T-helper 17 cell (primary cell): ENCODE measurements around the gene PLCXD3. TPM values are rescaled to one million over a fixed set of nuclear protein-coding genes. Genes with fewer than 3 reads are reported as not detected.
"Not testable (repeated sequence)": the region's sequence is repeated elsewhere in the genome, so short reads cannot be mapped to it uniquely, and the experiment has no call there.

ENCODE experiments used
- ATAC-seq: fragments of 150-1000 bp; cut with Tn5 transposase; 2 replicates; pipeline ENCODE4 v1.10.0; 2021; ENCODE audit warnings: mild to moderate bottlenecking, moderate library complexity
- DNase-seq, 3 donors: peaks; one replicate each; pipeline versions ENCODE4 v3.0.0 to v3.0.0-alpha.2; 2020 to 2021
- H3K9me3 ChIP-seq: one replicate; pipeline ENCODE4 v1.7.0; 2013; ENCODE audit warnings: low read length, mild to moderate bottlenecking; ENCODE audit not compliant: control insufficient read depth, poor library complexity, severe bottlenecking
- H3K27ac Mint-ChIP-seq: one replicate; pipeline ENCODE4 v1.8.0; 2022; ENCODE audit warnings: mild to moderate bottlenecking, moderate library complexity, mixed read lengths
- H3K27me3 Mint-ChIP-seq: one replicate; pipeline ENCODE4 v1.8.0; 2022; ENCODE audit warnings: mixed read lengths
- H3K36me3 Mint-ChIP-seq: one replicate; pipeline ENCODE4 v1.8.0; 2022; ENCODE audit warnings: low read depth, mixed read lengths
- H3K4me1 Mint-ChIP-seq: one replicate; pipeline ENCODE4 v1.8.0; 2022; ENCODE audit warnings: mild to moderate bottlenecking, mixed read lengths
- H3K4me3 Mint-ChIP-seq: one replicate; pipeline ENCODE4 v1.8.0; 2022; ENCODE audit warnings: mild to moderate bottlenecking, moderate library complexity, mixed read lengths
- total RNA-seq, 4 donors: library from RNA in 2 of 4; stranded (reverse) in 2 of 4; gene quantifications; one replicate each; pipeline ENCODE4 v1.2.3 and lab custom pipeline; 2022 to 2026

Gene PLCXD3
- total RNA-seq, 2 donors from 2014 or later = not detected

DNA sequence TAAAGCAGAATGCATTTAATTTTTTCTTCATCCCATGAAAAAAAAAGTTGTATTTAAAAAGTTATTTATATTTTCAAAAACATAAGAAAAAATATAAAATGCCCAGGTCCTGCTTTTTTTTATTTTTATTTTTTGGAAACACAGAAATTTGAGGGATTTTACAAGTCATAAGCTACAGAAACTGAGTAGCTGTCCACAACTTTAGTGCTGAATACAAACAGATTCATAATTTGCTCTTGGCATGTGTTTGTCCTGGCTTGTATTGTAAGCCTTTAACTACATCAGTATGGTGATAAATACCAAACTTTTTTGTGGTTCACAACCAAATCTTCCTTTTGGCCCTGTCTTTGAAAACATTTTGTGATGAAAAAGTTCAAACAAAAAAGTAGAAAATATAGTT, 7.5 kb upstream of the PLCXD3 start:
- no peak overlapping the region for H3K27ac Mint-ChIP-seq
- DNase-seq (no peak), ATAC-seq (no peak)
- no peaks in the 10 kb centered on the region for H3K9me3 ChIP-seq
- H3K27me3 Mint-ChIP-seq = no peaks in the 10 kb centered on the region
- H3K36me3 Mint-ChIP-seq = no peaks in the 10 kb centered on the region
- H3K4me1 Mint-ChIP-seq = no peaks in the 10 kb centered on the region
- H3K4me3 Mint-ChIP-seq = no peak overlapping the region

DNA sequence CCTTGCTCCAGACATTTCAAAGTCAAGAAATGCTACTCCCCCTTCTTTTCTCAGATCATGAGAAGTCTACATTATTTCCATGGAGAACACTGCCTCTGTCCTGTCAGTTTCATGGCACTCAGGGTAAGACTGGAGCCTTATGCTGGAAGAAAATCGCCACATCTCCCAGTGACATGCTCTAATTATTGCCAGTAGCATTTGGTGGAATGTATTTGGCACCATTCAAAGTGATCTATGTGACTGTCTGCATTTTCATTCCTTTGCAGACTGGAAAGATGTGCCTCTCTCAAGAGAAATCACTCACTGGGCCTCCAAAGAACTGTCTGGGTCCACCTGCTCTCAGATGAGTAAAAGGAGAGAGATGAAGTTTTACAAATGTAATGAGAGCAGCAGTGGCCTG, 840 bp upstream of the PLCXD3 start:
- no peaks in the 10 kb centered on the region for H3K36me3 Mint-ChIP-seq
- H3K4me3 Mint-ChIP-seq = no peak overlapping the region
- H3K9me3 ChIP-seq = no peaks in the 10 kb centered on the region
- ATAC-seq (no peak), DNase-seq (no peak)
- H3K27ac Mint-ChIP-seq = no peak overlapping the region
- H3K4me1 Mint-ChIP-seq = no peaks in the 10 kb centered on the region
- H3K27me3 Mint-ChIP-seq = peaks cover 32% of the 10 kb centered on the region

DNA sequence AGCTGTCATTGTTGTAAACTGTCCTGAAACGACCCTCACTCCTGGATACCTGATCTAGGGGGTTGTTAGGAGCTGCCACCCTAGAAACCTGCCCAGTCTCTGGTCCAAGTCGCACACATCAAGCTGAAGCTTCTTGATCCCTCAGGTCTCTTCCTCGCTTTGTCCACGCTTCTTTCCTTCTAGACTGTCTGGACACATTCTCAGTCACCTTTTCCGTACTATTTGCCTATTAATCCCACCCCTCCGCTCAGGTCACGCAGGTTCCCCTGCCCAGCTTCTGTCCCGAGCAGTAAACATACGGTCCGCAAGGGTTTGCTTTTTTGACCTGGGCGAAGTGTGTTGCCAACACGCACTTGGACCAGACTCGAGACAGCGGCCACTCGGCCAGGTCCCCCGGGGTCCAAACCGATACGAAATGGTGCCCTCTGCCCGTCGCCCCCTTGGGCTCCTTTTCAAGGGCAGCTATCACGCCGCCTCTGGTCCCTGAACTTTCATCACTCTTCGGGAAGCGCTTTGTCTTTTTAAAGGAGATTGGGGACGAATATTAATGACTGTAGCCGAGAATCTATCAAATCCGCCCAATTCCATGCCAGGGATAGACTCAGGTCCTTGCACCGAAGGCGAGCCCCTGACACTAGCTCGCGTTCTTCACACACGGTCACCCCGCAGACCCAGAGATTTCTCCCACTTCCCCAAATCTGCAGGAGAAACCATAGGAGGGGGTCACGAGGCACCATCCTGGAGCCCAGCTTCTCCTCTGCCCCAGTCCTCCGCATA, 814 bp downstream of the PLCXD3 start:
- no peak for DNase-seq
- Mint-ChIP-seq H3K4me3 (no peak overlapping the region), H3K36me3 (no peaks in the 10 kb centered on the region), H3K4me1 (no peaks in the 10 kb centered on the region), H3K27ac (no peak overlapping the region), H3K27me3 (peaks cover 32% of the 10 kb centered on the region)
- no peaks in the 10 kb centered on the region for H3K9me3 ChIP-seq
- ATAC-seq = no peak

DNA sequence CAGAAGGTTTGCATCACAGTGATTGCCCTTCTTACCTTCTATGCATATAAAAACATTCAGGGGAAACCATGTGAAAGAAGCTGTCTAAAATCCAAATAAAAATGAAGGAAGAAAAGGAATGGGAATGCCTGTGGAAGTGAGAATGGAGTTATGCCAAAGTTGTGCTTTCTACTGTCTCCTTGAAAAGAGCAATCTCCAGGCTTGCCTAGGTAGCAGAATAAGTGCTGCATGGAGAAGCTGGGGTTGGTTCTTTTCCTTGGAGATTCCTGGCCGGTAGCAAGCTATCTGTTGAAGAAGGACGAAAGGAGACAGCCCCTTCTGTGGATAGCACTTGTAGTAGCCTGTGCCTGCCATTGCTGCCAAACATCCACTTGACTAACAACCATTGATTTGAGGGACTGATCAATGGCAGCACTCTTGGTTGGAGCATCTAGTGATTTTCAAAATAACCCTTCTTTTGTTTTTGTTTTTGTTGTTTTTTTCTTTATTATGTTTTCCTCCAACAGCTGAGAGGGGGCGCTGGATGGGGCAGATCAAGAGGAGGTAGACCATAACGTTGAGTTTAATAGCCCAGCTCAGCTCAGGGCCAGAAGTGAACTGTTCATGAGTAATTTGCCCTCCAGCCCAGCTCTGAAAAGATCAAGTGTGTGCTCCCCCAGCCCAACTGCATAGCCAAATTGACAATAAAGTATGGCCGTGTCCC, 1.6 kb downstream of the PLCXD3 start:
- no peaks in the 10 kb centered on the region for H3K9me3 ChIP-seq
- DNase-seq (no peak), ATAC-seq (no peak)
- H3K4me1 Mint-ChIP-seq = no peaks in the 10 kb centered on the region
- H3K36me3 Mint-ChIP-seq = no peaks in the 10 kb centered on the region
- no peak overlapping the region for H3K4me3 Mint-ChIP-seq
- H3K27me3 Mint-ChIP-seq = peaks cover 32% of the 10 kb centered on the region
- no peak overlapping the region for H3K27ac Mint-ChIP-seq

- Mint-ChIP-seq H3K27ac (no peak overlapping the region), H3K36me3 (no peaks in the 10 kb centered on the region), H3K4me3 (no peak overlapping the region), H3K27me3 (peaks cover 32% of the 10 kb centered on the region), H3K4me1 (no peaks in the 10 kb centered on the region)
- no peak for ATAC-seq
- H3K9me3 ChIP-seq = no peaks in the 10 kb centered on the region
- no peak for DNase-seq
Measured at GRCh38 chr5:41508186-41508585, 2.2 kb downstream of the PLCXD3 start.

GRCh38 chr5:41507501-41507900, 2.9 kb downstream of the PLCXD3 start:
- DNase-seq (no peak), ATAC-seq (no peak)
- peaks cover 32% of the 10 kb centered on the region for H3K27me3 Mint-ChIP-seq
- H3K4me1 Mint-ChIP-seq = no peaks in the 10 kb centered on the region
- H3K36me3 Mint-ChIP-seq = no peaks in the 10 kb centered on the region
- H3K4me3 Mint-ChIP-seq = no peak overlapping the region
- H3K27ac Mint-ChIP-seq = no peak overlapping the region
- no peaks in the 10 kb centered on the region for H3K9me3 ChIP-seq

- ATAC-seq = no peak
Measured at GRCh38 chr5:41503860-41504259, 6.5 kb downstream of the PLCXD3 start.

GRCh38 chr5:41503310-41503709, 7.1 kb downstream of the PLCXD3 start:
- H3K36me3 Mint-ChIP-seq = no peaks in the 10 kb centered on the region
- no peak for DNase-seq
- H3K4me1 Mint-ChIP-seq = no peaks in the 10 kb centered on the region
- H3K9me3 ChIP-seq = no peaks in the 10 kb centered on the region
- no peak overlapping the region for H3K4me3 Mint-ChIP-seq
- ATAC-seq = no peak
- peaks cover 3% of the 10 kb centered on the region for H3K27me3 Mint-ChIP-seq
- no peak overlapping the region for H3K27ac Mint-ChIP-seq

More at GRCh38 chr5:41503860-41504259, 6.5 kb downstream of the PLCXD3 start:
- Mint-ChIP-seq H3K27me3 (peaks cover 8% of the 10 kb centered on the region), H3K36me3 (no peaks in the 10 kb centered on the region), H3K4me3 (no peak overlapping the region), H3K4me1 (no peaks in the 10 kb centered on the region), H3K27ac (no peak overlapping the region)
- no peaks in the 10 kb centered on the region for H3K9me3 ChIP-seq
- no peak for DNase-seq

DNA sequence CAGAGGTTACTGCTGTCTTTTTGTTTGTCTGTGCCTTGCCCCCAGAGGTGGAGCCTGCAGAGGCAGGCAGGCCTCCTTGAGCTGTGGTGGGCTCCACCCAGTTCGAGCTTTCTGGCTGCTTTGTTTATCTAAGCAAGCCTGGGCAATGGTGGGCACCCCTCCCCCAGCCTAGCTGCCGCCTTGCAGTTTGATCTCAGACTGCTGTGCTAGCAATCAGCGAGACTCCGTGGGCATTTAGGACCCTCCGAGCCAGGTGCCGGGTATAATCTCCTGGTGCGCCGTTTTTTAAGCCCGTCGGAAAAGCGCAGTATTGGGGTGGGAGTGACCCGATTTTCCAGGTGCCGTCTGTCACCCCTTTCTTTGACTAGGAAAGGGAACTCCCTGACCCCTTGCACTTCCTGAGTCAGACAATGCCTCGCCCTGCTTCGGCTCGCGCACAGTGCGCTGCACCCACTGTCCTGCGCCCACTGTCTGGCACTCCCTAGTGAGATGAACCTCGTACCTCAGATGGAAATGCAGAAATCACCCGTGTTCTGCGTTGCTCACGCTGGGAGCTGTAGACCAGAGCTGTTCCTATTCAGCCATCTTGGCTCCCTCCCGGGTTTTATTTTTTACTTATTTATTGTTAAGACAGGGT, 16.8 kb downstream of the PLCXD3 start:
- H3K4me1 Mint-ChIP-seq, DNase-seq, H3K27ac Mint-ChIP-seq, H3K4me3 Mint-ChIP-seq, ATAC-seq, H3K9me3 ChIP-seq, H3K36me3 Mint-ChIP-seq, H3K27me3 Mint-ChIP-seq: not testable (repeated sequence)

DNA sequence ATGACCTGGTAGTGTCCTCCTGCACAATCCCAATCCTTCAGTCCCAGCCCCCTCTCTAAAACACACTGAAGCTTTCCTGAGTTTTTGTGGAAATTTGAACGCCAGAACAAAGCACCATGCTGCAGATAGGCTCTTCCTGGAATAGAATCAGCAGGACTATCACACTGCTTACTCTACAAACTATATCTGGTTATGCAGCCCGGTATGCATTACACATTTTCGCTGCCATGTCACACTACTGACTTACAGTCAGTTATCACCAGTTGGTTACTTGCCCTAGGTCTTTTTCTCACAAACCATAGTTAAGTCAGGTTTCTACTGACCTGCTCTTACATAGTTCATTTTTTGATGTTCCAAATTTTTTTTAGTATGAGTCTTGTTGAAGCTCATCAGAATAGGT, 24.9 kb downstream of the PLCXD3 start:
- ATAC-seq (no peak), DNase-seq (no peak)
- Mint-ChIP-seq H3K36me3 (no peaks in the 10 kb centered on the region), H3K4me1 (no peaks in the 10 kb centered on the region), H3K27me3 (no peaks in the 10 kb centered on the region), H3K4me3 (no peak overlapping the region), H3K27ac (no peak overlapping the region)
- H3K9me3 ChIP-seq = no peaks in the 10 kb centered on the region

DNA sequence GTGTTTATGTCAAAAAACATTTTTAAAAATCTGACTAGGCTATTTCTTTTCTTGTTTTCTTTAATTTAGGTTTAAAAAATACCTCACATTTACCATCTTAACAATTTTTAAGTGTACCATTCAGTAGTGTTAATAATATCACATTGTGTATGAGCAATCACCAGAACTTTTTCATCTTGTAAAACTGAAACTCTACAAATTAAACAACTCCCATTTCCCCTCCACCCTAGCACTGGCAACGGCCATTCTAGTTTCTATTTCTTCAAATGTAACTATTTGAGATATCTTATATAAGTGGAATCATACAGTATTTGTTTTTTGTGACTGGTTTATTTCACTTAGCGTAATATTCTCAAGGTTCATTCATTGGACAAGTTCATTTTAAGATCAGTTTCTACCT, 27.7 kb downstream of the PLCXD3 start:
- no peak overlapping the region for H3K27ac Mint-ChIP-seq
- no peaks in the 10 kb centered on the region for H3K4me1 Mint-ChIP-seq
- DNase-seq = no peak
- H3K36me3 Mint-ChIP-seq = no peaks in the 10 kb centered on the region
- H3K4me3 Mint-ChIP-seq = no peak overlapping the region
- no peak for ATAC-seq
- no peaks in the 10 kb centered on the region for H3K9me3 ChIP-seq
- H3K27me3 Mint-ChIP-seq = no peaks in the 10 kb centered on the region

DNA sequence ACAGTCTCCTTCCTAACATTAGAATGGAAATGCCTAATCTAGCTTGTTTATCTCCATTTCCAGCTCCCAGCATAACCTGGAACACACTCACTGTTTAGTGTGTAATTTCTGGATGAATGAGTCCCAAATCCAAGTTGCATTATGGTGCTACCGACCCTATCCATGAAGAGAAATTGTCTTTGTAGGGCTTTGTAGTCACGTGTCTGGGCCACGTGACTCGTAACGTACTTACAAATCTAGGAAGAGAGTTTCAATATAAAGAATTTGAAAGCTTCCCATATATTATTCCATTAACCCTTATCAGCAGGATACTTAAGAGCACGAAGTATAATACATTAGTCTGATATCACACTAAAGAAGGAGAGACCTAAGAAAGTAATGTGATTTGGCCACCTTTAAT, 28.2 kb downstream of the PLCXD3 start:
- DNase-seq (no peak), ATAC-seq (no peak)
- H3K27ac Mint-ChIP-seq = no peak overlapping the region
- H3K27me3 Mint-ChIP-seq = no peaks in the 10 kb centered on the region
- H3K4me3 Mint-ChIP-seq = no peak overlapping the region
- H3K9me3 ChIP-seq = no peaks in the 10 kb centered on the region
- no peaks in the 10 kb centered on the region for H3K4me1 Mint-ChIP-seq
- H3K36me3 Mint-ChIP-seq = no peaks in the 10 kb centered on the region

DNA sequence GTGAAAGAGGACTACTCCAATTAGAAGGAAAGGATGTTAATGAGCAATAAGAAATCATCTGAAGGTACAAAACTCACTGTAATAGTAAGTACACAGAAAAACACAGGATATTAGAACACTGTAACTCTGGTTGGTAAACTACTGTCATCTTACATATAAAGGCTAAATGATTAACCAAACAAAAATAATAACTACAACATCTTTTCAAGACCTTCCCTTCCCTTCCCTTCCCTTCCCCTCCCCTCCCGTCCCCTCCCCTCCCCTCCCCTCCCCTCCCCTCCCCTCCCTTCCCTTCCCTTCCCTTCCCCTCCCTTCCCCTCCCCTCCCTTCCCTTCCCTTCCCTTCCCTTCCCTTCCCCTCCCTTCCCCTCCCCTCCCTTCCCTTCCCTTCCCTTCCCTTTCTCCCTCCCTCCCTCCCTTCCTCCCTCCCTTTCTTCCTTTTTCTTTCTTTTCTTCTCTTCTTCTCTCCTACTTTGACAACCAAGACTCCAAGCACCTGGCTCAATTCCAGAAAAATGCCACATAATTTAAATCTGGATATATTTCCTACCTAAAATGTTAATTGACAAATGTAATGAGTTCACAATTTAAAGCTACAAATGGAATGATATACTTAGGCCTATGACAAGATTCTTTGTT, 38.7 kb downstream of the PLCXD3 start:
- H3K9me3 ChIP-seq, ATAC-seq, H3K4me1 Mint-ChIP-seq, H3K27ac Mint-ChIP-seq, H3K4me3 Mint-ChIP-seq, H3K27me3 Mint-ChIP-seq, H3K36me3 Mint-ChIP-seq, DNase-seq: not testable (repeated sequence)
